DND-41 (cell line): Measurements from ENCODE around the gene C3AR1.

Experiments
- ATAC-seq: fragments of 200-7000 bp; cut with Tn5 transposase; 3 replicates; pipeline ENCODE4 v1.9.1; 2021; ENCODE audit warnings: low read depth; ENCODE audit not compliant: insufficient read depth
- DNase-seq: peaks from one replicate; pipeline ENCODE4 v3.0.0-alpha.2; 2020
- H2AFZ ChIP-seq: 2 replicates; pipeline ENCODE4 v1.6.0; 2012; ENCODE audit warnings: low read depth, low read length
- H3K27ac ChIP-seq: 2 replicates; pipeline ENCODE4 v1.5.1; 2012; ENCODE audit warnings: low read length, inconsistent platforms
- H3K27me3 ChIP-seq: fragments of 200-600 bp; sonication (generic); 2 replicates; pipeline ENCODE4 v1.6.0; 2012; ENCODE audit warnings: low read length, mild to moderate bottlenecking, inconsistent platforms; ENCODE audit not compliant: insufficient read depth, poor library complexity
- H3K36me3 ChIP-seq: 2 replicates; pipeline ENCODE4 v1.5.1; 2012; ENCODE audit warnings: low read length, inconsistent platforms; ENCODE audit not compliant: insufficient read depth
- H3K4me1 ChIP-seq: 2 replicates; pipeline ENCODE4 v1.5.1; 2012; ENCODE audit warnings: mild to moderate bottlenecking, low read length; ENCODE audit not compliant: insufficient read depth
- H3K4me2 ChIP-seq: 2 replicates; pipeline ENCODE4 v1.6.0; 2012; ENCODE audit warnings: mild to moderate bottlenecking, moderate library complexity, low read length, inconsistent platforms; ENCODE audit not compliant: insufficient read depth
- H3K4me3 ChIP-seq, 2 experiments: fragments of 200-600 bp in 1 of 2; shearing (Covaris generic) in 1 of 2; 2 replicates each; pipeline ENCODE4 v1.5.1; 2012 to 2016; ENCODE audit warnings: inconsistent platforms in 2 of 2, low read length in 2 of 2, mild to moderate bottlenecking in 2 of 2, low read depth in 1 of 2, moderate library complexity in 1 of 2
- H3K79me2 ChIP-seq: 2 replicates; pipeline ENCODE4 v1.6.0; 2012; ENCODE audit warnings: low read length, inconsistent platforms; ENCODE audit not compliant: insufficient read depth
- H3K9ac ChIP-seq: 2 replicates; pipeline ENCODE4 v1.6.0; 2012; ENCODE audit warnings: low read depth, mild to moderate bottlenecking, inconsistent platforms, low read length, moderate library complexity
- H3K9me3 ChIP-seq: 2 replicates; pipeline ENCODE4 v1.5.1; 2012; ENCODE audit warnings: low read length, moderate library complexity, mild to moderate bottlenecking, inconsistent platforms; ENCODE audit not compliant: insufficient read depth, severe bottlenecking
- H4K20me1 ChIP-seq: 2 replicates; pipeline ENCODE4 v1.6.0; 2012; ENCODE audit warnings: low read length; ENCODE audit not compliant: insufficient read depth
- EZH2 ChIP-seq: IDR thresholded peaks from 3 replicates; pipeline ENCODE4 v1.6.1; 2012; ENCODE audit warnings: borderline replicate concordance, low read depth, mild to moderate bottlenecking, moderate library complexity, low read length, inconsistent platforms; ENCODE audit not compliant: severe bottlenecking
- TF ChIP-seq, protein P1 (sequence below): IDR thresholded peaks from 2 replicates; pipeline ENCODE4 v1.5.1; 2012; ENCODE audit warnings: borderline replicate concordance, low read length, moderate library complexity, mild to moderate bottlenecking; ENCODE audit not compliant: poor library complexity, severe bottlenecking; ENCODE audit errors: extremely low read depth

Gene C3AR1

DNA sequence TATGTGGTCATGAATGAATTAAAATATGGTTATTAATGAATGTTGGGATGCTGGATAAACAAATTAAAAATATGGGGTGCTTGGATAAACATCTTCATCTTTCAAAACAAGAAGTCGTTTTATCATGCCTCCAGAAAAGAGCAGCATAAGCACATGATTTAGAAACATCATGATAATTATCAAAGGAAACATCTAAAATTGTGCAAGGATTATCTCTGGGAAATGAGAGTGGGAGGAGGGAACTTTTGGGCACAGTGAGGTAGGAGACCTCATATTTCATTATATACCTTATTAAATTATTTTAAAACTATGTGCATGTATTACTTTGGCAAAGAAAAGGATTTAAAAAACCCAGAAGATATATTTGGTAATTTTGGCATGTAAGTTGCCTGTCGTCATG lies 8.9 kb downstream of the C3AR1 start:
- H3K27ac ChIP-seq, result no peak overlapping the region
- no peak for TF ChIP-seq EZH2
- TF ChIP-seq, protein P1, sequence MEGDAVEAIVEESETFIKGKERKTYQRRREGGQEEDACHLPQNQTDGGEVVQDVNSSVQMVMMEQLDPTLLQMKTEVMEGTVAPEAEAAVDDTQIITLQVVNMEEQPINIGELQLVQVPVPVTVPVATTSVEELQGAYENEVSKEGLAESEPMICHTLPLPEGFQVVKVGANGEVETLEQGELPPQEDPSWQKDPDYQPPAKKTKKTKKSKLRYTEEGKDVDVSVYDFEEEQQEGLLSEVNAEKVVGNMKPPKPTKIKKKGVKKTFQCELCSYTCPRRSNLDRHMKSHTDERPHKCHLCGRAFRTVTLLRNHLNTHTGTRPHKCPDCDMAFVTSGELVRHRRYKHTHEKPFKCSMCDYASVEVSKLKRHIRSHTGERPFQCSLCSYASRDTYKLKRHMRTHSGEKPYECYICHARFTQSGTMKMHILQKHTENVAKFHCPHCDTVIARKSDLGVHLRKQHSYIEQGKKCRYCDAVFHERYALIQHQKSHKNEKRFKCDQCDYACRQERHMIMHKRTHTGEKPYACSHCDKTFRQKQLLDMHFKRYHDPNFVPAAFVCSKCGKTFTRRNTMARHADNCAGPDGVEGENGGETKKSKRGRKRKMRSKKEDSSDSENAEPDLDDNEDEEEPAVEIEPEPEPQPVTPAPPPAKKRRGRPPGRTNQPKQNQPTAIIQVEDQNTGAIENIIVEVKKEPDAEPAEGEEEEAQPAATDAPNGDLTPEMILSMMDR, result no peak
- no peak overlapping the region for H3K4me3 ChIP-seq
- no peak overlapping the region for H3K9ac ChIP-seq
- H4K20me1 ChIP-seq, result no peaks in the 10 kb centered on the region
- H3K4me2 ChIP-seq, result no peak overlapping the region
- peaks cover 30% of the 10 kb centered on the region for H3K36me3 ChIP-seq
- no peak overlapping the region for H2AFZ ChIP-seq
- ATAC-seq (no peak), DNase-seq (no peak)
- no peaks in the 10 kb centered on the region for H3K79me2 ChIP-seq
- H3K4me1 ChIP-seq, result no peaks in the 10 kb centered on the region
- no peaks in the 10 kb centered on the region for H3K27me3 ChIP-seq
- no peaks in the 10 kb centered on the region for H3K9me3 ChIP-seq

DNA sequence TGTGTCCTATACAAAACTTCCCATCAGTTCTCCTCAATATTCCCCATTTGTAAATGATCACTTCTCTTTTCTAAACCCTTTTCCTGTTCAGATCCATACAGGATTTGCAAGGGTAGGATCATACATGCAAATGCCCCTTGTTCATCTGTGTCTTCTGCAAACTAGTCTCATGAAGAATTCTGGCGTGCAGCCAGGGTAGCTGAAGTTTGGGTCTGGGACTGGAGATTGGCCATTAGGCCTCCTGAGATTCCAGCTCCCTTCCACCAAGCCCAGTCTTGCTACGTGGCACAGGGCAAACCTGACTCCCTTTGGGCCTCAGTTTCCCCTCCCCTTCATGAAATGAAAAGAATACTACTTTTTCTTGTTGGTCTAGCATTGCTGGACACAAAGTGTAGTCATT lies 11.3 kb downstream of the C3AR1 start:
- Histone ChIP-seq H3K36me3 (peaks cover 46% of the 10 kb centered on the region), H3K27me3 (no peaks in the 10 kb centered on the region), H4K20me1 (no peaks in the 10 kb centered on the region), H3K9me3 (no peaks in the 10 kb centered on the region), H3K9ac (no peak overlapping the region), H3K4me2 (no peak overlapping the region), H3K4me1 (no peaks in the 10 kb centered on the region), H3K79me2 (no peaks in the 10 kb centered on the region), H2AFZ (no peak overlapping the region), H3K4me3 (no peak overlapping the region), H3K27ac (no peak overlapping the region)
- no peak for TF ChIP-seq EZH2
- TF ChIP-seq, protein P1, result no peak
- DNase-seq (no peak), ATAC-seq (no peak)

DNA sequence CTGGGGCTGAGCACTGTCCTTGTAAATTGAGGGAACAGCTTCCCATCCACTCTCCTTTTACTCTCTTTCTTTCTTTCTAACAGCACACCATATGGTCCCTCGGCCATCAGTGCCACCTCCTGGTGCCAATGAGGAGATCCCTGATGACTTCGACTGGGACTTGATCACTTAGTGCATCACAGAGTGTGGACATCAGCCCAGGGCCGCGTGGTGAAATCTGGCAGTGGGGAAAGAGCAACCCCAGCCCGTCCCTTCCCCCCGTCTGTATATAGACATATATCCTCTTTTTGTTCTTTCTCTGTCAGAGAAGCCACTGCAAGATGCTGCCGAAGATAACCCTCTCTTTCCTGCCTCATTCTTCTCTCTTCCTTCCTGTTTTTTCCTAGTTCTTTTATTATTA lies 13.5 kb downstream of the C3AR1 start:
- Histone ChIP-seq H3K27me3 (no peaks in the 10 kb centered on the region), H3K9ac (no peak overlapping the region), H3K36me3 (peaks cover 67% of the 10 kb centered on the region), H3K4me2 (no peak overlapping the region), H3K9me3 (no peaks in the 10 kb centered on the region), H4K20me1 (0 out of 2 replicates have a peak, but pooled peaks cover 3% of the 10 kb centered on the region), H3K4me1 (no peaks in the 10 kb centered on the region), H3K4me3 (no peak overlapping the region), H3K27ac (no peak overlapping the region), H2AFZ (no peak overlapping the region), H3K79me2 (no peaks in the 10 kb centered on the region)
- ATAC-seq (no peak), DNase-seq (no peak)
- TF ChIP-seq, protein P1, result no peak
- no peak for TF ChIP-seq EZH2
